ENCODE results near the gene ODAD2.

The ODAD2 gene

DNA sequence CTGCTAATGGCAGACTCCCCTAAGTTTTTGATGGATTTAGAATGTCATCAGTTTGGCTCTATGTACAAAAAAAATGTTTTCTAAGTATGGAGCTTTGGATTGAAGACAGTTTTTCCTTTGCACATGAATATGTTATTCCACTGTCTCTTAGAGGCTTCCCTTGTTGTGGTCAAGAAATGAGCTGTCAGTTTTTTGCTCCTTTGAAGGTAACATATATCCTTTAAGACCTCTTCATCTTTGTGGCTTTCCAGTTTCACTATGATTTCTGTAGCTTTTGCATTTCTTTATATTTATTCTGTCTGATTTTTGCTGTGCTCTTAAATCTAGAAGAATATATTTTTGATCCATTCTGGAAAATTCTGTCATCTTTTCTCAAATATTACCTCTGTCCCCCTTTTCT, 15.8 kb upstream of the ODAD2 start:
- no peaks in the 10 kb centered on the region for H3K79me2 ChIP-seq (ENCODE audit: insufficient read depth, low read length)
- H4K20me1 ChIP-seq (ENCODE audit: insufficient read depth, low read length): no peaks in the 10 kb centered on the region
- TF ChIP-seq EZH2 (IDR thresholded peaks at IDR 0.05; ENCODE audit: borderline replicate concordance, low read depth, low read length, severe bottlenecking): no peak
- TF ChIP-seq, protein P1, sequence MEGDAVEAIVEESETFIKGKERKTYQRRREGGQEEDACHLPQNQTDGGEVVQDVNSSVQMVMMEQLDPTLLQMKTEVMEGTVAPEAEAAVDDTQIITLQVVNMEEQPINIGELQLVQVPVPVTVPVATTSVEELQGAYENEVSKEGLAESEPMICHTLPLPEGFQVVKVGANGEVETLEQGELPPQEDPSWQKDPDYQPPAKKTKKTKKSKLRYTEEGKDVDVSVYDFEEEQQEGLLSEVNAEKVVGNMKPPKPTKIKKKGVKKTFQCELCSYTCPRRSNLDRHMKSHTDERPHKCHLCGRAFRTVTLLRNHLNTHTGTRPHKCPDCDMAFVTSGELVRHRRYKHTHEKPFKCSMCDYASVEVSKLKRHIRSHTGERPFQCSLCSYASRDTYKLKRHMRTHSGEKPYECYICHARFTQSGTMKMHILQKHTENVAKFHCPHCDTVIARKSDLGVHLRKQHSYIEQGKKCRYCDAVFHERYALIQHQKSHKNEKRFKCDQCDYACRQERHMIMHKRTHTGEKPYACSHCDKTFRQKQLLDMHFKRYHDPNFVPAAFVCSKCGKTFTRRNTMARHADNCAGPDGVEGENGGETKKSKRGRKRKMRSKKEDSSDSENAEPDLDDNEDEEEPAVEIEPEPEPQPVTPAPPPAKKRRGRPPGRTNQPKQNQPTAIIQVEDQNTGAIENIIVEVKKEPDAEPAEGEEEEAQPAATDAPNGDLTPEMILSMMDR (IDR thresholded peaks at IDR 0.05; ENCODE audit: borderline replicate concordance, extremely low read depth, low read length, poor library complexity, severe bottlenecking): no peak
- ATAC-seq (ENCODE audit: insufficient read depth, low read depth) (no peak), DNase-seq (no peak)
- no peak overlapping the region for H2AFZ ChIP-seq (ENCODE audit: low read depth, low read length)
- H3K4me3 ChIP-seq (ENCODE audit: low read depth in 1 of 2, low read length in 2 of 2): no peak overlapping the region
- H3K27me3 ChIP-seq (ENCODE audit: insufficient read depth, low read length, poor library complexity): no peaks in the 10 kb centered on the region
- H3K9ac ChIP-seq (ENCODE audit: low read depth, low read length): no peak overlapping the region
- H3K4me1 ChIP-seq (ENCODE audit: insufficient read depth, low read length): no peaks in the 10 kb centered on the region
- H3K9me3 ChIP-seq (ENCODE audit: insufficient read depth, low read length, severe bottlenecking): no peaks in the 10 kb centered on the region
- no peaks in the 10 kb centered on the region for H3K36me3 ChIP-seq (ENCODE audit: insufficient read depth, low read length)
- H3K27ac ChIP-seq (ENCODE audit: low read length): no peak overlapping the region
- H3K4me2 ChIP-seq (ENCODE audit: insufficient read depth, low read length): no peak overlapping the region

DNA sequence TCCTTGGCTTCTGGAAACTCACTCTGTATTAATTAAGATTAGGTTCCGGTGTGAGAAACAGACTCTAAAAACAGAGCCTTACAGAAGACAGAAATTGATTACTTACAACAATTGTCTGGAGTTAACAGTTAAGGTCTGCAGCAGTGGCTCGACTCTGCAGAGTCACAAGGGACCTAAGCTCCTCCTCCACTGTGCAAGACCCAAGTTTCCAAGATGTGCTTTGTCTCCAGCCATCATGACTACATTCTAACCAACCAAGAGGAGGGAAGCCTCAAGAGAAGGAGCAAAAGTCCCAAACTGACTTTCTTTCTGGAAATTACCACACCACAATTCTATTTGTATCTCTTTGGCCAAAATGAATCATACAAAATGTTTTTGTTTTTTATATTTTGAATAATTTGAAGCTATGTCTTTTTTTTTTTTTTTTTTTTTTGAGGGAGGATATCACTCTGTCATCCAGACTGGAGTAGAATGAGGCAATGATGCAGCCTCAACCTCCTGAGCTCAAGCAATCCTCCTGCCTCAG, 14.2 kb upstream of the ODAD2 start:
- no peak overlapping the region for H3K9ac ChIP-seq (ENCODE audit: low read depth, low read length)
- no peaks in the 10 kb centered on the region for H3K4me1 ChIP-seq (ENCODE audit: insufficient read depth, low read length)
- H3K27ac ChIP-seq (ENCODE audit: low read length): no peak overlapping the region
- no peaks in the 10 kb centered on the region for H3K27me3 ChIP-seq (ENCODE audit: insufficient read depth, low read length, poor library complexity)
- no peaks in the 10 kb centered on the region for H4K20me1 ChIP-seq (ENCODE audit: insufficient read depth, low read length)
- no peaks in the 10 kb centered on the region for H3K79me2 ChIP-seq (ENCODE audit: insufficient read depth, low read length)
- no peaks in the 10 kb centered on the region for H3K36me3 ChIP-seq (ENCODE audit: insufficient read depth, low read length)
- H2AFZ ChIP-seq (ENCODE audit: low read depth, low read length): no peak overlapping the region
- TF ChIP-seq, protein P1 (IDR thresholded peaks at IDR 0.05; ENCODE audit: borderline replicate concordance, extremely low read depth, low read length, poor library complexity, severe bottlenecking): no peak
- TF ChIP-seq EZH2 (IDR thresholded peaks at IDR 0.05; ENCODE audit: borderline replicate concordance, low read depth, low read length, severe bottlenecking): no peak
- no peak overlapping the region for H3K4me3 ChIP-seq (ENCODE audit: low read depth in 1 of 2, low read length in 2 of 2)
- H3K4me2 ChIP-seq (ENCODE audit: insufficient read depth, low read length): no peak overlapping the region
- no peaks in the 10 kb centered on the region for H3K9me3 ChIP-seq (ENCODE audit: insufficient read depth, low read length, severe bottlenecking)
- DNase-seq: no peak
- ATAC-seq (ENCODE audit: insufficient read depth, low read depth): no peak

DNA sequence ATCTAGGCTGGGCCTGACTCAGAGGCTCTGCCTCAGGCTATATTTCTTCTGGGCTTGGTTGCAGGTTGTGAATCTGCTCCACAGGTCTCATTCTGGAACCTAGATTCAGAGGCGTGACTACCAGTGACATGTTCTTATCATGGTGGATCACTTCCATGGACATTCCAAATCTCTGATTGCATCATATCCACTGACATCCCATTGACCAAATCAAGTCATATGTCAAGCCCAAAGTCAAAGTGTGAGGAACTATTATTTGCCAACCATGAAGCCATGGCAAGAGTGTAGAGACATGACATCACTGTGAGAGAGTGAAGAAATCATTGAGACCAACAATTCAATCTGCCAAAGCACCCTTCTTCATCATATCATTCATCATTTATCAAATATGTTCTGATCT, 11.9 kb upstream of the ODAD2 start:
- no peaks in the 10 kb centered on the region for H3K4me1 ChIP-seq (ENCODE audit: insufficient read depth, low read length)
- ATAC-seq (ENCODE audit: insufficient read depth, low read depth) (no peak), DNase-seq (no peak)
- H3K27ac ChIP-seq (ENCODE audit: low read length): no peak overlapping the region
- no peak overlapping the region for H2AFZ ChIP-seq (ENCODE audit: low read depth, low read length)
- no peaks in the 10 kb centered on the region for H3K27me3 ChIP-seq (ENCODE audit: insufficient read depth, low read length, poor library complexity)
- H3K4me2 ChIP-seq (ENCODE audit: insufficient read depth, low read length): no peak overlapping the region
- H3K9ac ChIP-seq (ENCODE audit: low read depth, low read length): no peak overlapping the region
- no peaks in the 10 kb centered on the region for H3K9me3 ChIP-seq (ENCODE audit: insufficient read depth, low read length, severe bottlenecking)
- no peaks in the 10 kb centered on the region for H4K20me1 ChIP-seq (ENCODE audit: insufficient read depth, low read length)
- H3K79me2 ChIP-seq (ENCODE audit: insufficient read depth, low read length): no peaks in the 10 kb centered on the region
- H3K36me3 ChIP-seq (ENCODE audit: insufficient read depth, low read length): no peaks in the 10 kb centered on the region
- H3K4me3 ChIP-seq (ENCODE audit: low read depth in 1 of 2, low read length in 2 of 2): no peak overlapping the region
- no peak for TF ChIP-seq EZH2 (IDR thresholded peaks at IDR 0.05; ENCODE audit: borderline replicate concordance, low read depth, low read length, severe bottlenecking)
- TF ChIP-seq, protein P1 (IDR thresholded peaks at IDR 0.05; ENCODE audit: borderline replicate concordance, extremely low read depth, low read length, poor library complexity, severe bottlenecking): no peak

DNA sequence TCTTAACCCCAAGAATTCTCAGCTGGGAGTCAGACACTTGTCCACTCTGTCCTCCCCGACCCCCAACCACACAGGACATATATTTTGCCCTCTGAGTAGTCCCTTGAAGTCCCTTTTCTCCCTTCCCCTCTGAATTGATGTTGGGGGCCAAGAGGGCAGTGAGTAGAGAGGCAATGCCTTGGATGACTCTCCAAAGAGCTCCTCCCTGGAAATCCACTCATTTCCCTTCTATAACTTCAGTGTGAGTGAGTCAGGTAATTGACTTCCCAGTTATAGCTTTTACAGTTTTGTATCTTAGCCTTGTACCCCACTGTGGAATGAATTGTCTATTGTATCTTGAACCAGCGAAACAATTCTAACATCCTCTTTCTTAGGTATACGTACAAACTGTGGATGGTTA, 9.2 kb upstream of the ODAD2 start:
- H3K9ac ChIP-seq (ENCODE audit: low read depth, low read length): no peak overlapping the region
- TF ChIP-seq, protein P1 (IDR thresholded peaks at IDR 0.05; ENCODE audit: borderline replicate concordance, extremely low read depth, low read length, poor library complexity, severe bottlenecking): no peak
- no peak for TF ChIP-seq EZH2 (IDR thresholded peaks at IDR 0.05; ENCODE audit: borderline replicate concordance, low read depth, low read length, severe bottlenecking)
- H3K27me3 ChIP-seq (ENCODE audit: insufficient read depth, low read length, poor library complexity): no peaks in the 10 kb centered on the region
- no peaks in the 10 kb centered on the region for H3K79me2 ChIP-seq (ENCODE audit: insufficient read depth, low read length)
- no peaks in the 10 kb centered on the region for H3K36me3 ChIP-seq (ENCODE audit: insufficient read depth, low read length)
- H3K9me3 ChIP-seq (ENCODE audit: insufficient read depth, low read length, severe bottlenecking): no peaks in the 10 kb centered on the region
- DNase-seq (no peak), ATAC-seq (ENCODE audit: insufficient read depth, low read depth) (no peak)
- H3K4me3 ChIP-seq (ENCODE audit: low read depth in 1 of 2, low read length in 2 of 2): no peak overlapping the region
- H2AFZ ChIP-seq (ENCODE audit: low read depth, low read length): no peak overlapping the region
- H3K4me1 ChIP-seq (ENCODE audit: insufficient read depth, low read length): no peaks in the 10 kb centered on the region
- H3K27ac ChIP-seq (ENCODE audit: low read length): no peak overlapping the region
- no peak overlapping the region for H3K4me2 ChIP-seq (ENCODE audit: insufficient read depth, low read length)
- H4K20me1 ChIP-seq (ENCODE audit: insufficient read depth, low read length): no peaks in the 10 kb centered on the region

Measured in DND-41 (cell line).